K562 (cell line): ENCODE data around the gene PITPNB. TPM values are rescaled to one million over a fixed set of nuclear protein-coding genes. Genes with fewer than 3 reads are reported as not detected.

Experiments used
- FOSL1 ChIP-seq: fragments of 200-800 bp; sonication (Bioruptor generic); conservative IDR thresholded peaks from 2 replicates; pipeline ENCODE4 v1.6.1; 2016; ENCODE audit warnings: missing genetic modification characterization, missing compliant biosample characterization
- GATAD2A ChIP-seq: fragments of 450-650 bp; IDR thresholded peaks from 2 replicates; pipeline ENCODE4 v1.6.1; 2017
- MGA ChIP-seq: fragments of 450-650 bp; IDR thresholded peaks from 2 replicates; pipeline ENCODE4 v1.6.1; 2016; ENCODE audit warnings: mild to moderate bottlenecking, moderate library complexity
- TEAD2 ChIP-seq: fragments of 450-650 bp; IDR thresholded peaks from 2 replicates; pipeline ENCODE4 v1.6.1; 2016; ENCODE audit warnings: missing genetic modification characterization, control low read depth, missing compliant biosample characterization
- ZNF121 ChIP-seq: sonication (generic); formaldehyde crosslinking; conservative IDR thresholded peaks from 2 replicates; pipeline ENCODE4 v1.8.0; 2022; ENCODE audit warnings: missing genetic modification reagents
- ZNF75A ChIP-seq: fragments of 450-650 bp; formaldehyde crosslinking; IDR thresholded peaks from 2 replicates; pipeline ENCODE4 v1.4.0; 2020; ENCODE audit warnings: mild to moderate bottlenecking
- polyA plus RNA-seq, 8 experiments: library from polyadenylated mRNA; depleted of rRNA in 4 of 8; stranded (reverse) in 5 of 8; unstranded in 3 of 8; fragments of >200 nt; fragmentation: Nextera tagmentation in 2 of 8; fragmentation: Illumina TruSeq in 1 of 8; extraction: Ambion mirVana in 2 of 8; extraction: Trizol in 1 of 8; gene quantifications; 2 replicates each; pipeline versions ENCODE4 v1.2.1 to v1.2.3, GENCODE V29; 2011 to 2014; ENCODE audit warnings: inconsistent platforms in 1 of 8, missing spikeins in 1 of 8
- total RNA-seq, 7 experiments: library from RNA; depleted of rRNA in 6 of 7; stranded (reverse); fragments of >200 nt in 6 of 7; fragmentation: Illumina TruSeq in 2 of 7; extraction: Trizol in 2 of 7; gene quantifications; 2 replicates each; pipeline versions ENCODE4 v1.2.1 to v1.2.3, GENCODE V29; 2011 to 2021; ENCODE audit warnings: low replicate concordance in 1 of 7

PITPNB gene
- total and polyA plus RNA-seq, 9 of the 15 experiments (the other 6 are each of a cell fraction or from before 2014, with no cell fraction given), result 13.1 to 52.4 (median 34.7) TPM

GRCh38 chr22:27842201-27842600 lies 76.9 kb downstream of the PITPNB start (continued):
- TF ChIP-seq MGA (no peak), TEAD2 (tag) (no peak), ZNF75A (CRISPR knock-in tag) (no peak), FOSL1 (tag) (no peak), GATAD2A (no peak), ZNF121 (CRISPR knock-in tag) (no peak)
